NOMO-1 treated with DMSO at 0.1 percent for 48 hours (cell line): ENCODE data around the gene ACSS3.
"Not testable (repeated sequence)": the region's sequence is repeated elsewhere in the genome, so short reads cannot be mapped to it uniquely, and the experiment has no call there.

Experiments
- DNase-seq: peaks from one replicate; lab custom pipeline; 2025; ENCODE audit not compliant: unreplicated experiment; lab: John Stamatoyannopoulos, UW

The ACSS3 gene

DNA sequence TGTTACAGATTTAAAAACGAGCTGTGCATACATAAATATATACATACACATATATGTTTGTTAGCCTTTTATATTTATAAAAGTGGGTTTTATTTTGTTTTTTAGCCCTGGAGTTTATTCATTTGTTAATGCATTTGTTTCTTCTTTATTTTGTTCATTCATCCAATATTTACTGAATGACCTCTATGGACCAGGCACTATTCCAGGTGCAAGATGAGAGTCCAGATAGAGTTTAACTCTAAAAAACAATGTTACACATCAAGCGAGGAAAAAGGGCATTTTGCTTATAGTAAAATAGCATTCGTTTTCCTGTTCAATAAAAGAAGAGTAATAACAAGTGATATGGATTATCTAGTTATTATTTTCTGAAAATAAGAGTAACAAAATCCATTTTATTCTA is 14.2 kb downstream of the ACSS3 start:
- no peak for DNase-seq

- no peak for DNase-seq
Observed at GRCh38 chr12:81094718-81095360, 17.0 kb downstream of the ACSS3 start.

DNA sequence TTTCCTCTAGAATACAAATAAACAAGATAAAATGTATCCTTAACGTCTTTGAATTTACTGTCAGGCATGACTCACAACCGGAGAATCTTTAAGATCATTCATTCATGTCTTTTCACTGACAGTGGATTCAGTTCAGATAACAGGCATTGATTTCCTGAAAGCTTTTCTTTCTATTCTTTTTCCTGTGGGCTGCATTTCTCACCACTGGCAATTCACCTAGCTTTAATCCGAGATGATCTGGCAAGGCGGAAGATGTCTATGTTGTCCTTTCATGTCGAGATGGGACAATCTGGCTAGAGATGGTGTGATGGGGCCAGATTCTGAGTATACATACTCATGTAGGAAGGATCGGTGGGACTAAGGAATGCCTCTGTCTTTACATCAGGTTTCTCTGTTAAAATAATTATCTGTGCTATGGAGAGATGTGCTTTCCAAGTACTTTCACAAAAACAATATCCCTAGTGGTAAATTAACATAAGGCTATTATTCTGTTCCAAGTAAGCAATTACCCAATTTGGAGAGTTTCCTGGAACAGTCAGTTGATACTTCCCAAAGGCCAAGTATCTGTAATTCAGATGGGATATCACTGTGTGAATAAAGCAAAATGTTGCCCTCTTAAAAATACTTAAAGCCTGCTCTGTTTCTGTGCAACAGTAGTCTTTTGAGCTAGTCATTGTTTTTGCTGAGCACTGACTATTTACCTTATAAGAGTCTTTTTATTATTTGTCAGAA is 17.8 kb downstream of the ACSS3 start:
- no peak for DNase-seq

GRCh38 chr12:81105687-81106086 is 27.8 kb downstream of the ACSS3 start:
- no peak for DNase-seq

DNA sequence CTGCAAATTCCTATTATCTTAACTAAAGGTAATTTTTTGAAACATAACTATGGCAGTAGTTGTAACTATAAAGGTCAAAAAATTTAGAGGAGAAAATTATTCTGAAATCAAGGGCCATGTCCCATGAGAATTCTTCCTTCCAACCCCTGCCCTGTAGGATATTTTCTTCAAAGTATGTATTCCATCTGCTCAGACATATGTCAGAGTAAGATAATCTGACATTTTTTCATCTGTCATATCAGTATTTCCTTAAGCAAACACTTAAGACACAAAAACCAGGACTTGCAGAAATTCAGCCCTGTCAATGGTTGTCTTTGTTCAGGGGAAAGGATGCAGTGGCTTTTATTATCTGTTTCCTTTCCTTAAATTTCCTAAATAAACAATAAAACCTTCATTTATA is 36.3 kb downstream of the ACSS3 start:
- DNase-seq, result no peak

GRCh38 chr12:81119069-81119468 is 41.2 kb downstream of the ACSS3 start:
- not testable (repeated sequence) for DNase-seq

- no peak for DNase-seq
Observed at GRCh38 chr12:81120961-81121360, 43.1 kb downstream of the ACSS3 start.

- DNase-seq, result no peak
Observed at GRCh38 chr12:81123611-81124010, 45.7 kb downstream of the ACSS3 start.

GRCh38 chr12:81125691-81126090 is 47.8 kb downstream of the ACSS3 start:
- DNase-seq, result no peak

- peak; percentile 12 for DNase-seq
Observed at GRCh38 chr12:81128930-81129554, 51.2 kb downstream of the ACSS3 start.

- DNase-seq, result no peak
Observed at GRCh38 chr12:81136519-81136918, 58.6 kb downstream of the ACSS3 start.

GRCh38 chr12:81137801-81138200 is 59.9 kb downstream of the ACSS3 start:
- no peak for DNase-seq

- DNase-seq, result no peak
Observed at GRCh38 chr12:81141217-81141616, 63.3 kb downstream of the ACSS3 start.

- no peak for DNase-seq
Observed at GRCh38 chr12:81143057-81143456, 65.2 kb downstream of the ACSS3 start.

DNA sequence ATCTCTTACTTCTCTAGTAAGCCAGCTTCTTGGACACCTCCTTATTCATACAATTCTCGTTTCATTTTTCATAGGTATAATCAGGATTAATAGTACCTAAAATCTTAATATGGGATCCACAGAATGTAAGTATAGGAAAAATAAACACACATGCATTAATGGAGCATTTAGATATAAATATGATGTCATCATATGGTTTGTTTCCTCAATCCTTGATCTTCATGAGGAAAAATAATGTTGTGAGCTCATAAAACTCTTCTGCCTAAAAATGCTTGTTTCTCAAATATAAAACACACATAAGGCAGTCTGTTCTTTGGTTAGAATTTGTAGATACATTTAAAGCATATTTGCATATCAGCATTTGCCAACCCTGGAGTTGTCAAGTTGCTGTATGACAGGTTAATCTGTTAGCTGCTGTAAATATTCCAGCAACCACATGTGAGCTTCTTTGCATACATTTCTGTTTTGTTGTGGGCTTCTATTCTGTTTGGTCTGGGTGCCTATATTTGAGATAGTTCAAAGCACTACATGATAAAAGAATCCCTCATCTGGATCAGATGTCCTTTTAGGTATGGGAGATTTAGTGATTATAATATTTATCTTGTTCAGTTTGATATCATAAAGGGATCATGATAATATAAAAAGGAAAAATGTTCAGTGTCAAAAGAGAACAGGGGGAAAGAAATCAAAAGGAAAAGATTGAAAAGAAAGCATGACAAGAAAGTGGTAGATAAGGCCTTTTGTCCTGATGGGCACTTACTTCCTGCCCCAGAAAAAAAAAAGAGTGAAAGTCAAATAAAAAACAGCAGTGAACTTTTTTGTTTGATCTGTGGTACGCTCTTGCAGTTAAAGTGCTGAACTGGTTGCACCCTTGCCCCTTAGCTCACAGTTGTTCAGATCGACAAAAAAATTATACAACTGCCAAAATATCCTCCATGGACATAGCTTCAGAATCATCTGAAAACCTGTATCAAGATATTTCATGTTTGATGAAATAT is 68.6 kb downstream of the ACSS3 start:
- no peak for DNase-seq

GRCh38 chr12:81147292-81147919 is 69.5 kb downstream of the ACSS3 start:
- no peak for DNase-seq

DNA sequence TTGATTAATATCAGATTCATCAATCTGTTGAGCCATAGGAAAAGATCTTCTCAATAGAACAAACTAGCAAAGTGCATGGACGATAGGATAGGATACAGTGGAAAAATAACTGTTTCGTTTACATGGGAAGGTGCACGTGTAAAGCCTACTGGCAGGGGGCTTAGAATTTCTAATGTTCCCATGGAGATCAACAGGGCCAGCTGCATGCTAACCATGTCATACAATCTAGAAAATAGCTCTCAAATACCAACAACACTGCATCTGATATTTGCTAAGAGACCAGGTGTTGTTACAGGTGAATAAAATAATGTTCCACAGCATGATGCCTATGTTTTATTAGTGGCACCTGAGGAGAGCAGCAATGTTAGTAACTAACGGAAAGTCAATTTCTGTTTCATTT is 72.5 kb downstream of the ACSS3 start:
- DNase-seq, result no peak

DNA sequence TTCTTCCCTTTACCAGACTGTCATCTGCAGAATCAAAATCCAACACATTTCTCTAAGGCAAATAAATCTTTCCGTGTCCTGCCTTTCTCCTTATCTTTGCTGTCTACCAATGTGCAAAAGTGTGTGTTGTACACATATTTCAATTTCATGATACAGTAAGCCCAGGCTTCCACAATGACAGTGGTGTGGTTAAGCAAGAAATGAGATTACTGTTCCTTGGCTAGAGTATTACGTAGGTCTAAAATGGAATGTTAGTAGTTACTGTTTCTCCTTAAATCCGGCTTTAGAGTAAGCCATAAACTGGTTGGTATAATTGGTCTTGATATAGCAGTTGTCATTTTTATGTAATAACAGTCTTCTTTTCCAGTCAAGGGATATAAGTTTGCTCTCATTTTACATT is 82.0 kb downstream of the ACSS3 start:
- no peak for DNase-seq

GRCh38 chr12:81161680-81162079 is 83.8 kb downstream of the ACSS3 start:
- DNase-seq, result no peak

GRCh38 chr12:81162391-81163136 is 84.7 kb downstream of the ACSS3 start:
- no peak for DNase-seq
